Measurements from ENCODE around the gene TUBB4B.

Gene TUBB4B

GRCh38 chr9:137253717-137254623 lies 12.9 kb downstream of the TUBB4B start:
- DNase-seq = peak; percentile 37

GRCh38 chr9:137254624-137255447 lies 13.7 kb downstream of the TUBB4B start, which contains the start of gene NELFB:
Gene NELFB, plus strand, starts transcription at chr9:137255327.
- peak; percentile 80 for DNase-seq

GRCh38 chr9:137255448-137256114 lies 14.5 kb downstream of the TUBB4B start:
- DNase-seq = peak; percentile 60

- DNase-seq = no peak
Observed at GRCh38 chr9:137256362-137256761, 15.3 kb downstream of the TUBB4B start.

GRCh38 chr9:137256856-137257255 lies 15.8 kb downstream of the TUBB4B start:
- no peak for DNase-seq

- DNase-seq = peak; percentile 10
Observed at GRCh38 chr9:137262173-137262908, 21.3 kb downstream of the TUBB4B start.

- no peak for DNase-seq
Observed at GRCh38 chr9:137262909-137263285, 21.8 kb downstream of the TUBB4B start.

- no peak for DNase-seq
Observed at GRCh38 chr9:137263506-137263905, 22.4 kb downstream of the TUBB4B start.

- DNase-seq = no peak
Observed at GRCh38 chr9:137264067-137264466, 23.0 kb downstream of the TUBB4B start.

GRCh38 chr9:137265496-137266161 lies 24.5 kb downstream of the TUBB4B start:
- no peak for DNase-seq

- DNase-seq = no peak
Observed at GRCh38 chr9:137266162-137266527, 25.1 kb downstream of the TUBB4B start.

- DNase-seq = no peak
Observed at GRCh38 chr9:137266585-137267453, 25.7 kb downstream of the TUBB4B start.

GRCh38 chr9:137267933-137268355 lies 26.9 kb downstream of the TUBB4B start:
- no peak for DNase-seq

GRCh38 chr9:137268538-137269201 lies 27.6 kb downstream of the TUBB4B start:
- no peak for DNase-seq

- no peak for DNase-seq
Observed at GRCh38 chr9:137269231-137269772, 28.2 kb downstream of the TUBB4B start.

- DNase-seq = no peak
Observed at GRCh38 chr9:137270929-137271695, 30.0 kb downstream of the TUBB4B start.

- DNase-seq = no peak
Observed at GRCh38 chr9:137271696-137272076, 30.6 kb downstream of the TUBB4B start.

- DNase-seq = no peak
Observed at GRCh38 chr9:137272241-137273094, 31.4 kb downstream of the TUBB4B start.

All from NCI-H146 (cell line).